BJ (cell line): ENCODE results near the gene DLGAP1. TPM values are rescaled to one million over a fixed set of nuclear protein-coding genes. Genes with fewer than 3 reads are reported as not detected.

Experiments used
- CTCF ChIA-PET: fragments of 350-600 bp; formaldehyde crosslinking; extraction: SDS; loops from one replicate; lab custom pipeline; 2021; ENCODE audit warnings: antibody characterized with exemption, inconsistent platforms; lab: Yijun Ruan, JAX
- POLR2A ChIA-PET: fragments of 300-600 bp; sonication (Branson Sonifier 250); formaldehyde crosslinking; extraction: SDS; loops from one replicate; lab custom pipeline; 2021; ENCODE audit warnings: antibody characterized with exemption; lab: Charles Lee
- DNase-seq: peaks from one replicate; pipeline ENCODE4 v3.0.0-alpha.2; 2011; ENCODE audit warnings: low read depth
- H3K27me3 ChIP-seq: 2 replicates; pipeline ENCODE4 v1.6.0; 2011; ENCODE audit warnings: low read length; ENCODE audit not compliant: control insufficient read depth, insufficient read depth
- H3K36me3 ChIP-seq: 2 replicates; pipeline ENCODE4 v1.5.1; 2011; ENCODE audit warnings: low read length; ENCODE audit not compliant: control insufficient read depth, insufficient read depth
- H3K4me3 ChIP-seq: 2 replicates; pipeline ENCODE4 v1.5.1; 2011; ENCODE audit warnings: low read depth, mild to moderate bottlenecking, control low read depth, low read length
- polyA plus RNA-seq: library from polyadenylated mRNA; depleted of rRNA; stranded (reverse); fragments of >200 nt; gene quantifications from 2 replicates; pipeline ENCODE4 v1.2.3, GENCODE V29; 2011
- TF ChIP-seq, protein P1 (sequence below): IDR thresholded peaks from 2 replicates; pipeline ENCODE4 v1.5.1; 2011; ENCODE audit warnings: low read depth, mild to moderate bottlenecking, control low read depth, inconsistent platforms, low read length, moderate library complexity; ENCODE audit not compliant: insufficient read depth

The DLGAP1 gene
- polyA plus RNA-seq, 1 experiment = 0.02 TPM

DNA sequence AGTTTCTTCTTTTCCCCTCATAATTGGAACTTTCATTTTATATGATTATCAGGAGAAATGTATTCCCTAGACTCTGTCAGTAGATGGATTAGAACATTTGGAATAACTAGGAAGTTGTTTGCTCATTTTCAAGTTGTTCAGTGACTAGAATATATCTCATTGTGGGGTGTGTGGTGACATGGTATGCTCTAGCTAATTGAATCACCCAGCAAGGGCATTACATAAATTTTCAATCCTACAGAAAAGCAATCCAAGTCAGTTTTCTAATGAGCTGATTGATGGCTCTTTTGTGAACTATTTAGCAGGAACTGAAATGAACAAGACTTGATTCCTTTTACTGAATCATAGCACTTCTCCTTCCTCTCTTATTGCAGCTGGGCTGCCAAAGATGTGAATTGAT lies 543.7 kb downstream of the DLGAP1 start:
- Histone ChIP-seq H3K27me3 (peaks cover 2% of the 10 kb centered on the region; the same call in 1 of the 2 replicates), H3K36me3 (no peaks in the 10 kb centered on the region), H3K4me3 (no peak overlapping the region)
- DNase-seq = no peak
- POLR2A ChIA-PET = no interaction called here
- TF ChIP-seq, protein P1, sequence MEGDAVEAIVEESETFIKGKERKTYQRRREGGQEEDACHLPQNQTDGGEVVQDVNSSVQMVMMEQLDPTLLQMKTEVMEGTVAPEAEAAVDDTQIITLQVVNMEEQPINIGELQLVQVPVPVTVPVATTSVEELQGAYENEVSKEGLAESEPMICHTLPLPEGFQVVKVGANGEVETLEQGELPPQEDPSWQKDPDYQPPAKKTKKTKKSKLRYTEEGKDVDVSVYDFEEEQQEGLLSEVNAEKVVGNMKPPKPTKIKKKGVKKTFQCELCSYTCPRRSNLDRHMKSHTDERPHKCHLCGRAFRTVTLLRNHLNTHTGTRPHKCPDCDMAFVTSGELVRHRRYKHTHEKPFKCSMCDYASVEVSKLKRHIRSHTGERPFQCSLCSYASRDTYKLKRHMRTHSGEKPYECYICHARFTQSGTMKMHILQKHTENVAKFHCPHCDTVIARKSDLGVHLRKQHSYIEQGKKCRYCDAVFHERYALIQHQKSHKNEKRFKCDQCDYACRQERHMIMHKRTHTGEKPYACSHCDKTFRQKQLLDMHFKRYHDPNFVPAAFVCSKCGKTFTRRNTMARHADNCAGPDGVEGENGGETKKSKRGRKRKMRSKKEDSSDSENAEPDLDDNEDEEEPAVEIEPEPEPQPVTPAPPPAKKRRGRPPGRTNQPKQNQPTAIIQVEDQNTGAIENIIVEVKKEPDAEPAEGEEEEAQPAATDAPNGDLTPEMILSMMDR = no peak
- CTCF ChIA-PET = no interaction called here

DNA sequence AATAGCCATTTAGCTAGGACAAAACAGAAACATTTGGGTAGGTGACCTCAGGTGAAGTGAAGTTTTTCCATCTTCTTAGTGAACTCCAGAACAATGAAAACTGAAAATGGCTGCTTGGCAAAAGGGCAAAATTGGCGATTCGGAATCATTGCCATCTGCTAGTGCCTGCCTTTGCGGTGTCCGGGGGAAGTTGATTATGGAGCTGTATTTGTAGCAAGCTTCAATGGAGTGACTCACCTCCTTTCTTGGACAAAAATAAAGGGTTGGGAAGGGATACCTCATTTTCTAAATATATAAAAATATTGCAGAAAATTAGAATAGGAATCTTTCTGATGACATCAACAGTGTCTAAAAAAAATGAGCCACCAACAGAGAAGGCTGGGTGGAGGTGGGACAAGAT lies 544.6 kb downstream of the DLGAP1 start:
- no peak overlapping the region for H3K4me3 ChIP-seq
- no peaks in the 10 kb centered on the region for H3K27me3 ChIP-seq
- no peak for DNase-seq
- CTCF ChIA-PET = no interaction called here
- POLR2A ChIA-PET = no interaction called here
- TF ChIP-seq, protein P1 = no peak
- no peaks in the 10 kb centered on the region for H3K36me3 ChIP-seq

DNA sequence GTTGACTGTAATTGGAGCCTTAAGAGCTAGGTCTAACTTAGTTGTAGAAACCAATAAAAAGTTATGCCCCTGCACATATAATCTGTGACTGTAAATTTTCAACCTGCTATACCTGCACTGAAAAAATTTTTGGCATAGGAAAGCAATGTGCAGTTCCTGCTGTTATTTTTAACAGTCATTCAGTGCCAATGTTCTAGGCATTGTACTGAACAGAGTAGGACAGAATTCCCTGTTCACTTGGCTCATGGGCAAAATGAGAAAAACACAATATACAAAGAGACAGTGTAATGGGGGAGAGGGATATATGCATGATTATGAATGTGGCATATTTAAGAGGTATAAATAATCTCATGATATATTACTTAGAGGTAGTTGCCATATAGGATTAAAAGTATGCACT lies 547.2 kb downstream of the DLGAP1 start:
- POLR2A ChIA-PET = no interaction called here
- no peak for DNase-seq
- no peaks in the 10 kb centered on the region for H3K36me3 ChIP-seq
- CTCF ChIA-PET = interaction anchor here (0.6 kb wide), 1 partner anchor 470 kb away, joined by 4 read pairs; no protein-coding TSS in a partner anchor
- TF ChIP-seq, protein P1 = no peak
- H3K27me3 ChIP-seq = no peaks in the 10 kb centered on the region
- H3K4me3 ChIP-seq = no peak overlapping the region

DNA sequence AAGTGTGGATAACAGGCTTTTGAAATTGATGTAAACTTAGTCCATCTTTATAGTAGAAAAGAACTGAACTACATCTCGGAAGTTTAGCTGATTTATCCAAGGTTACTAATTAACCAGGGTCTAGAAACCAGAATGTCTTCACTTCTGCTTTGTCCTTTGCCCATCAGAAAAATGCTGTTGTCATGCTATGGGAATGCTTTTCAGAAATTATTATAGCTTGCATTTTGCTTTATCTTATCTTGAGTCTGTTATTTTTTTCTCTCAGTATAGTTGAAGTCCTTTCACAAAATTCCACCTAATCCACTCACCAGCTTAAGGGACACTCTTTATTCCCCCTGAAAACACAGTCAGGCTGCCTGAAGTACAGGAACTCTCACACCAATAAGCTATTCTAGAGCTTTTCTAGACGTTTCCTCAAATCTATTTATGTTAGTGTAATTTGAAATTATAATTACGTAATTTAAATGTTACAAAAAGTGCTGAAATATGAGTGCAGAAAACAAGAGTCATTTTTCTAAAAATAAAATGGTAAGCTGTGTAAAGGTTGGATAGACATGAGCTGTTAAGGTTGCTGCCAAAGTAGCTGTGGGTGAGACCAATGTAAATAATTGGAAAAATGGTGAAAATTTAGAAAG lies 548.9 kb downstream of the DLGAP1 start:
- Histone ChIP-seq H3K36me3 (no peaks in the 10 kb centered on the region), H3K27me3 (no peaks in the 10 kb centered on the region), H3K4me3 (no peak overlapping the region)
- DNase-seq = no peak
- POLR2A ChIA-PET = no interaction called here
- TF ChIP-seq, protein P1 = no peak
- CTCF ChIA-PET = interaction anchor here (0.5 to 1.4 kb wide), 2 partner anchors 11 to 31 kb away, joined by 4 read pairs; no protein-coding TSS in a partner anchor

DNA sequence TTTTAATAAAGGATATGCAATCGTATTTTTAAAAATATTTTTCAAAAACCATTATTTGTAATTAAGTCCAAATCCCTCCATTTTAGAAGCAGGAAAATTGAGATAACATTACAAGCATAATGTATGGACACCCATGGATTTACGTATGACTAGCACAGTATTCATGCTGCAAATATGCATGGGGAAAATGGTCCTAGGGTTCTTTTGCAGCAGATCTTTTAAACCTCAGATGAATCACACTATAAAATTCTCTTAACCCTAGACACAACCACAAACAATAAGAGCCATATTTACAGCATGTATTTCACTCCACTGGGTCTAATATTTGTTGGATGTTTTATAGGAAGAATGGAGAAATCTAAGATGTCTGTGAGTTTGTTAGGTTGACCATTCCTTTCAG lies 551.8 kb downstream of the DLGAP1 start:
- H3K27me3 ChIP-seq = no peaks in the 10 kb centered on the region
- DNase-seq = peak; percentile 75
- no peak overlapping the region for H3K4me3 ChIP-seq
- TF ChIP-seq, protein P1 = no peak
- ChIA-PET POLR2A (no interaction called here), CTCF (interaction anchor here (0.6 to 1.4 kb wide), 3 partner anchors 18 to 132 kb away, joined by 3 to 4 read pairs (median 3); no protein-coding TSS in a partner anchor)
- no peaks in the 10 kb centered on the region for H3K36me3 ChIP-seq
